Neural cell (in vitro differentiated cells): Measurements from ENCODE around the gene SNX15. TPM values are rescaled to one million over a fixed set of nuclear protein-coding genes. Genes with fewer than 3 reads are reported as not detected.

Experiments used
- H2AFZ ChIP-seq: fragments of 200-600, 300-800 bp; sonication (generic), shearing (Covaris generic); 2 replicates; pipeline ENCODE4 v1.6.0; 2014; ENCODE audit warnings: low read depth, mild to moderate bottlenecking, antibody characterized with exemption, low read length, moderate library complexity
- H3F3A ChIP-seq: fragments of 200-600 bp; shearing (Covaris generic); 2 replicates; pipeline ENCODE4 v1.6.1; 2016; ENCODE audit warnings: mild to moderate bottlenecking, moderate library complexity, mixed read lengths, antibody characterized with exemption, low read length; ENCODE audit not compliant: insufficient read depth, poor library complexity, severe bottlenecking
- H3K27ac ChIP-seq: fragments of 200-600, 300-800 bp; sonication (generic), shearing (Covaris generic); 2 replicates; pipeline ENCODE4 v1.5.1; 2014; ENCODE audit warnings: mild to moderate bottlenecking, low read length, moderate library complexity
- H3K27me3 ChIP-seq: fragments of 300-800, 200-600 bp; sonication (generic), shearing (Covaris generic); 2 replicates; pipeline ENCODE4 v1.6.0; 2014; ENCODE audit warnings: mild to moderate bottlenecking, low read depth, low read length, moderate library complexity; ENCODE audit not compliant: insufficient read depth
- H3K36me3 ChIP-seq: fragments of 300-800, 200-600 bp; sonication (generic), shearing (Covaris generic); 2 replicates; pipeline ENCODE4 v1.5.1; 2014; ENCODE audit warnings: mild to moderate bottlenecking, antibody characterized with exemption, low read length, moderate library complexity; ENCODE audit not compliant: insufficient read depth
- H3K4me2 ChIP-seq: fragments of 300-800, 200-600 bp; sonication (generic), shearing (Covaris generic); 2 replicates; pipeline ENCODE4 v1.6.0; 2014; ENCODE audit warnings: mild to moderate bottlenecking, low read length
- H3K4me3 ChIP-seq: fragments of 300-800, 200-600 bp; sonication (generic), shearing (Covaris generic); 2 replicates; pipeline ENCODE4 v1.5.1; 2014; ENCODE audit warnings: mild to moderate bottlenecking, low read length, moderate library complexity
- H3K79me2 ChIP-seq: fragments of 200-600 bp; shearing (Covaris generic); replicated peaks from 2 replicates; pipeline ENCODE4 v1.6.0; 2014; ENCODE audit warnings: mild to moderate bottlenecking, low read length, moderate library complexity; ENCODE audit not compliant: insufficient read depth
- H3K9ac ChIP-seq: fragments of 300-800, 200-600 bp; sonication (generic), shearing (Covaris generic); 2 replicates; pipeline ENCODE4 v1.6.1; 2016; ENCODE audit warnings: mild to moderate bottlenecking, low read length, mixed read lengths
- H3K9me2 ChIP-seq: fragments of 200-600 bp; shearing (Covaris generic); 2 replicates; pipeline ENCODE4 v1.6.1; 2016; ENCODE audit warnings: mild to moderate bottlenecking, low read length, mixed read lengths; ENCODE audit not compliant: insufficient read depth
- H3K9me3 ChIP-seq: fragments of 200-600, 300-800 bp; sonication (generic), shearing (Covaris generic); 2 replicates; pipeline ENCODE4 v1.6.1; 2016; ENCODE audit warnings: mild to moderate bottlenecking, mixed run types, low read length, moderate library complexity, mixed read lengths
- H4K20me1 ChIP-seq: fragments of 200-600 bp; shearing (Covaris generic); 2 replicates; pipeline ENCODE4 v1.6.1; 2016; ENCODE audit warnings: mild to moderate bottlenecking, mixed run types; ENCODE audit not compliant: insufficient read depth
- EP300 ChIP-seq: fragments of 450-650 bp; conservative IDR thresholded peaks from 2 replicates; pipeline ENCODE4 v1.6.1; 2014; ENCODE audit warnings: antibody characterized with exemption, mild to moderate bottlenecking, moderate library complexity; ENCODE audit not compliant: poor library complexity, severe bottlenecking
- EZH2 ChIP-seq: fragments of 200-600, 300-800 bp; shearing (Covaris generic), sonication (generic); IDR thresholded peaks from 2 replicates; pipeline ENCODE4 v1.6.1; 2014; ENCODE audit warnings: antibody characterized with exemption, low read length, borderline replicate concordance, mild to moderate bottlenecking; ENCODE audit not compliant: insufficient read depth, poor library complexity, severe bottlenecking
- MXI1 ChIP-seq: fragments of 450-650 bp; conservative IDR thresholded peaks from 2 replicates; pipeline ENCODE4 v1.6.1; 2014; ENCODE audit warnings: antibody characterized with exemption, mild to moderate bottlenecking; ENCODE audit not compliant: poor library complexity, severe bottlenecking
- POLR2AphosphoS5 ChIP-seq: IDR thresholded peaks from 2 replicates; pipeline ENCODE4 v1.6.1; 2012
- RAD21 ChIP-seq: fragments of 450-650 bp; conservative IDR thresholded peaks from 2 replicates; pipeline ENCODE4 v1.6.1; 2014; ENCODE audit warnings: antibody characterized with exemption, mild to moderate bottlenecking, moderate library complexity
- REST ChIP-seq: IDR thresholded peaks from 2 replicates; pipeline ENCODE4 v1.6.1; 2012; ENCODE audit warnings: borderline replicate concordance
- SMC3 ChIP-seq: fragments of 450-650 bp; conservative IDR thresholded peaks from 2 replicates; pipeline ENCODE4 v1.6.1; 2014; ENCODE audit warnings: antibody characterized with exemption, mild to moderate bottlenecking, moderate library complexity; ENCODE audit not compliant: poor library complexity
- TAF1 ChIP-seq: IDR thresholded peaks from 2 replicates; pipeline ENCODE4 v1.6.1; 2012; ENCODE audit warnings: low read depth
- polyA plus RNA-seq: library from polyadenylated mRNA; depleted of rRNA; stranded (reverse); fragments of >200 nt; gene quantifications from 2 replicates; pipeline ENCODE4 v1.2.3, GENCODE V29; 2014
- TF ChIP-seq, protein P1 (sequence below): fragments of 450-650 bp; IDR thresholded peaks from 2 replicates; pipeline ENCODE4 v1.5.1; 2014; ENCODE audit warnings: antibody characterized with exemption, mild to moderate bottlenecking, moderate library complexity; ENCODE audit not compliant: poor library complexity, severe bottlenecking

Gene SNX15
- polyA plus RNA-seq, 1 donor from 2014 or later = 11.2 TPM

GRCh38 chr11:65087216-65087615, 60.0 kb downstream of the SNX15 start:
- TF ChIP-seq MXI1 (no peak), REST (no peak), POLR2AphosphoS5 (no peak), EP300 (no peak), TAF1 (no peak)
- TF ChIP-seq, protein P1, sequence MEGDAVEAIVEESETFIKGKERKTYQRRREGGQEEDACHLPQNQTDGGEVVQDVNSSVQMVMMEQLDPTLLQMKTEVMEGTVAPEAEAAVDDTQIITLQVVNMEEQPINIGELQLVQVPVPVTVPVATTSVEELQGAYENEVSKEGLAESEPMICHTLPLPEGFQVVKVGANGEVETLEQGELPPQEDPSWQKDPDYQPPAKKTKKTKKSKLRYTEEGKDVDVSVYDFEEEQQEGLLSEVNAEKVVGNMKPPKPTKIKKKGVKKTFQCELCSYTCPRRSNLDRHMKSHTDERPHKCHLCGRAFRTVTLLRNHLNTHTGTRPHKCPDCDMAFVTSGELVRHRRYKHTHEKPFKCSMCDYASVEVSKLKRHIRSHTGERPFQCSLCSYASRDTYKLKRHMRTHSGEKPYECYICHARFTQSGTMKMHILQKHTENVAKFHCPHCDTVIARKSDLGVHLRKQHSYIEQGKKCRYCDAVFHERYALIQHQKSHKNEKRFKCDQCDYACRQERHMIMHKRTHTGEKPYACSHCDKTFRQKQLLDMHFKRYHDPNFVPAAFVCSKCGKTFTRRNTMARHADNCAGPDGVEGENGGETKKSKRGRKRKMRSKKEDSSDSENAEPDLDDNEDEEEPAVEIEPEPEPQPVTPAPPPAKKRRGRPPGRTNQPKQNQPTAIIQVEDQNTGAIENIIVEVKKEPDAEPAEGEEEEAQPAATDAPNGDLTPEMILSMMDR = no peak
- no peak overlapping the region for H3K4me2 ChIP-seq
- no peaks in the 10 kb centered on the region for H3K27me3 ChIP-seq
- no peak overlapping the region for H2AFZ ChIP-seq
- no peaks in the 10 kb centered on the region for H3K9me3 ChIP-seq
- peaks cover 23% of the 10 kb centered on the region for H3K79me2 ChIP-seq
- H3F3A ChIP-seq = no peaks in the 10 kb centered on the region
- no peaks in the 10 kb centered on the region for H3K36me3 ChIP-seq
- H3K9me2 ChIP-seq = no peaks in the 10 kb centered on the region
- H4K20me1 ChIP-seq = no peaks in the 10 kb centered on the region
- H3K9ac ChIP-seq = no peak overlapping the region
- no peak overlapping the region for H3K27ac ChIP-seq
- H3K4me3 ChIP-seq = no peak overlapping the region

GRCh38 chr11:65087827-65088226, 60.6 kb downstream of the SNX15 start:
- H4K20me1 ChIP-seq = no peaks in the 10 kb centered on the region
- no peaks in the 10 kb centered on the region for H3K36me3 ChIP-seq
- no peak overlapping the region for H3K4me3 ChIP-seq
- peaks cover 21% of the 10 kb centered on the region for H3K79me2 ChIP-seq
- no peak overlapping the region for H3K4me2 ChIP-seq
- H3K27me3 ChIP-seq = no peaks in the 10 kb centered on the region
- H3F3A ChIP-seq = no peaks in the 10 kb centered on the region
- H3K27ac ChIP-seq = no peak overlapping the region
- TF ChIP-seq SMC3 = no peak
- TF ChIP-seq EZH2 = no peak
- TF ChIP-seq, protein P1 = no peak
- no peak for TF ChIP-seq POLR2AphosphoS5
- no peak for TF ChIP-seq MXI1
- TF ChIP-seq REST = no peak
- TF ChIP-seq EP300 = no peak
- TF ChIP-seq RAD21 = no peak
- no peak for TF ChIP-seq TAF1
- no peaks in the 10 kb centered on the region for H3K9me3 ChIP-seq
- H2AFZ ChIP-seq = no peak overlapping the region
- no peak overlapping the region for H3K9ac ChIP-seq
- no peaks in the 10 kb centered on the region for H3K9me2 ChIP-seq
